Neural cell (in vitro differentiated cells): ENCODE data around the gene LDAH.
"Not testable (repeated sequence)": the region's sequence is repeated elsewhere in the genome, so short reads cannot be mapped to it uniquely, and the experiment has no call there.

ENCODE experiments used
- EP300 ChIP-seq: fragments of 450-650 bp; conservative IDR thresholded peaks from 2 replicates; pipeline ENCODE4 v1.6.1; 2014; ENCODE audit warnings: antibody characterized with exemption, mild to moderate bottlenecking, moderate library complexity; ENCODE audit not compliant: poor library complexity, severe bottlenecking
- EZH2 ChIP-seq: fragments of 200-600, 300-800 bp; shearing (Covaris generic), sonication (generic); IDR thresholded peaks from 2 replicates; pipeline ENCODE4 v1.6.1; 2014; ENCODE audit warnings: antibody characterized with exemption, low read length, borderline replicate concordance, mild to moderate bottlenecking; ENCODE audit not compliant: insufficient read depth, poor library complexity, severe bottlenecking
- MXI1 ChIP-seq: fragments of 450-650 bp; conservative IDR thresholded peaks from 2 replicates; pipeline ENCODE4 v1.6.1; 2014; ENCODE audit warnings: antibody characterized with exemption, mild to moderate bottlenecking; ENCODE audit not compliant: poor library complexity, severe bottlenecking
- POLR2AphosphoS5 ChIP-seq: IDR thresholded peaks from 2 replicates; pipeline ENCODE4 v1.6.1; 2012
- RAD21 ChIP-seq: fragments of 450-650 bp; conservative IDR thresholded peaks from 2 replicates; pipeline ENCODE4 v1.6.1; 2014; ENCODE audit warnings: antibody characterized with exemption, mild to moderate bottlenecking, moderate library complexity
- SMC3 ChIP-seq: fragments of 450-650 bp; conservative IDR thresholded peaks from 2 replicates; pipeline ENCODE4 v1.6.1; 2014; ENCODE audit warnings: antibody characterized with exemption, mild to moderate bottlenecking, moderate library complexity; ENCODE audit not compliant: poor library complexity
- TF ChIP-seq, protein P1 (sequence below): fragments of 450-650 bp; IDR thresholded peaks from 2 replicates; pipeline ENCODE4 v1.5.1; 2014; ENCODE audit warnings: antibody characterized with exemption, mild to moderate bottlenecking, moderate library complexity; ENCODE audit not compliant: poor library complexity, severe bottlenecking
- TF ChIP-seq, protein P2 (sequence below): IDR thresholded peaks from 2 replicates; pipeline ENCODE4 v1.6.1; 2012; ENCODE audit warnings: borderline replicate concordance

GRCh38 chr2:20714412-20714811, 108.5 kb downstream of the LDAH start:
- TF ChIP-seq, protein P1, sequence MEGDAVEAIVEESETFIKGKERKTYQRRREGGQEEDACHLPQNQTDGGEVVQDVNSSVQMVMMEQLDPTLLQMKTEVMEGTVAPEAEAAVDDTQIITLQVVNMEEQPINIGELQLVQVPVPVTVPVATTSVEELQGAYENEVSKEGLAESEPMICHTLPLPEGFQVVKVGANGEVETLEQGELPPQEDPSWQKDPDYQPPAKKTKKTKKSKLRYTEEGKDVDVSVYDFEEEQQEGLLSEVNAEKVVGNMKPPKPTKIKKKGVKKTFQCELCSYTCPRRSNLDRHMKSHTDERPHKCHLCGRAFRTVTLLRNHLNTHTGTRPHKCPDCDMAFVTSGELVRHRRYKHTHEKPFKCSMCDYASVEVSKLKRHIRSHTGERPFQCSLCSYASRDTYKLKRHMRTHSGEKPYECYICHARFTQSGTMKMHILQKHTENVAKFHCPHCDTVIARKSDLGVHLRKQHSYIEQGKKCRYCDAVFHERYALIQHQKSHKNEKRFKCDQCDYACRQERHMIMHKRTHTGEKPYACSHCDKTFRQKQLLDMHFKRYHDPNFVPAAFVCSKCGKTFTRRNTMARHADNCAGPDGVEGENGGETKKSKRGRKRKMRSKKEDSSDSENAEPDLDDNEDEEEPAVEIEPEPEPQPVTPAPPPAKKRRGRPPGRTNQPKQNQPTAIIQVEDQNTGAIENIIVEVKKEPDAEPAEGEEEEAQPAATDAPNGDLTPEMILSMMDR, result not testable (repeated sequence)
- not testable (repeated sequence) for TF ChIP-seq POLR2AphosphoS5, EZH2, SMC3, EP300, MXI1, RAD21
- TF ChIP-seq, protein P2, sequence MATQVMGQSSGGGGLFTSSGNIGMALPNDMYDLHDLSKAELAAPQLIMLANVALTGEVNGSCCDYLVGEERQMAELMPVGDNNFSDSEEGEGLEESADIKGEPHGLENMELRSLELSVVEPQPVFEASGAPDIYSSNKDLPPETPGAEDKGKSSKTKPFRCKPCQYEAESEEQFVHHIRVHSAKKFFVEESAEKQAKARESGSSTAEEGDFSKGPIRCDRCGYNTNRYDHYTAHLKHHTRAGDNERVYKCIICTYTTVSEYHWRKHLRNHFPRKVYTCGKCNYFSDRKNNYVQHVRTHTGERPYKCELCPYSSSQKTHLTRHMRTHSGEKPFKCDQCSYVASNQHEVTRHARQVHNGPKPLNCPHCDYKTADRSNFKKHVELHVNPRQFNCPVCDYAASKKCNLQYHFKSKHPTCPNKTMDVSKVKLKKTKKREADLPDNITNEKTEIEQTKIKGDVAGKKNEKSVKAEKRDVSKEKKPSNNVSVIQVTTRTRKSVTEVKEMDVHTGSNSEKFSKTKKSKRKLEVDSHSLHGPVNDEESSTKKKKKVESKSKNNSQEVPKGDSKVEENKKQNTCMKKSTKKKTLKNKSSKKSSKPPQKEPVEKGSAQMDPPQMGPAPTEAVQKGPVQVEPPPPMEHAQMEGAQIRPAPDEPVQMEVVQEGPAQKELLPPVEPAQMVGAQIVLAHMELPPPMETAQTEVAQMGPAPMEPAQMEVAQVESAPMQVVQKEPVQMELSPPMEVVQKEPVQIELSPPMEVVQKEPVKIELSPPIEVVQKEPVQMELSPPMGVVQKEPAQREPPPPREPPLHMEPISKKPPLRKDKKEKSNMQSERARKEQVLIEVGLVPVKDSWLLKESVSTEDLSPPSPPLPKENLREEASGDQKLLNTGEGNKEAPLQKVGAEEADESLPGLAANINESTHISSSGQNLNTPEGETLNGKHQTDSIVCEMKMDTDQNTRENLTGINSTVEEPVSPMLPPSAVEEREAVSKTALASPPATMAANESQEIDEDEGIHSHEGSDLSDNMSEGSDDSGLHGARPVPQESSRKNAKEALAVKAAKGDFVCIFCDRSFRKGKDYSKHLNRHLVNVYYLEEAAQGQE, result not testable (repeated sequence)
